GM13976 (cell line): ENCODE results near the gene PROB1.

Source experiments
- DNase-seq: peaks from one replicate; pipeline ENCODE4 v3.0.0; 2012; ENCODE audit warnings: low spot score
- in situ Hi-C: fragments of 300-500 bp; cut with MboI; formaldehyde crosslinking; loops from one replicate; pipeline ENCODE4 v1.12.0; 2022; ENCODE audit warnings: low sequenced_read_pairs, mixed read lengths, inconsistent platforms; ENCODE audit not compliant: unreplicated experiment
- TF ChIP-seq, protein P1 (sequence below): IDR thresholded peaks from 2 replicates; pipeline ENCODE4 v1.5.1; 2012; ENCODE audit warnings: borderline replicate concordance, mild to moderate bottlenecking; ENCODE audit not compliant: insufficient read depth; ENCODE audit errors: extremely low read depth, missing control alignments, control extremely low read depth

The PROB1 gene

DNA sequence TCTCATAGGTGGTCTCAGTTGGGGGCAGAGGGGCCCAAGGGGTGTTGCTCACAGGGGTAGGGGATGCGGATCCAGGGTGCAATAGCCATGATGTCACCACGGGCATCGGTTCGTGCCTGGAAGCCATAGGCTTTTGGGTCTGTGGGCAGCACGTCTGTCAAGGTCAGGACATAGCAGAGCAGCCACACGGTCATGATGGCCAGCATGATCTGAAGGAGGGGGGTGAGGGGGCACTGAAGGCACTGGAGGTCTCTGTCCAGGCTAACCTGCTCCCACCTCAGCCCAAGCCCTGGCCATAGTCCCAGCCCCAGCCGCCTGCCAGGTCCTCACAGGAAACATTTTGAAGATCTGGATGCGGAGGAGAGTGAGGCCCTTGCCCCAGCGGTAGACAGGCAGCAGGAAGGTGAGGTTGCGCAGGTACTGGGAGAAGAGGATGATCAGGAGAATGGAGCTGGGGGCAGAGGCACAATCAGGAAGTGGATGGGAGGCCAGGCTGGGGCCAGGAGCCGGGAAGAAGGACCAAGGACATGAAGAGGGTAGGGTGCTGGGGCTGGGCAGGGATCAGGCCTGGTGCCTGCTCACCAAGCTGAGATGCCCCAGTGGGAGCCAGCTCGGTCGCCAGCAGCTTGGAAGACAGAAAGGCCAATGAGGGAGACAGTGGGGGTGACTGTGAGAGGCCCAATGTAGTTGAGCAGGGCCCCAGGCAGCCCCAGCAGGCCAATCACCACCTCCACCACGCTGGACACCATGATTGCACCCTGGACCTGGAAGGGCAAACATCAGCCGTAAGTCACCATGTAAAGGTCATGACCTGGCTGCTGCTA lies 15.1 kb downstream of the PROB1 start:
- DNase-seq: no peak
- in situ Hi-C loops: no loop called here
- TF ChIP-seq, protein P1, sequence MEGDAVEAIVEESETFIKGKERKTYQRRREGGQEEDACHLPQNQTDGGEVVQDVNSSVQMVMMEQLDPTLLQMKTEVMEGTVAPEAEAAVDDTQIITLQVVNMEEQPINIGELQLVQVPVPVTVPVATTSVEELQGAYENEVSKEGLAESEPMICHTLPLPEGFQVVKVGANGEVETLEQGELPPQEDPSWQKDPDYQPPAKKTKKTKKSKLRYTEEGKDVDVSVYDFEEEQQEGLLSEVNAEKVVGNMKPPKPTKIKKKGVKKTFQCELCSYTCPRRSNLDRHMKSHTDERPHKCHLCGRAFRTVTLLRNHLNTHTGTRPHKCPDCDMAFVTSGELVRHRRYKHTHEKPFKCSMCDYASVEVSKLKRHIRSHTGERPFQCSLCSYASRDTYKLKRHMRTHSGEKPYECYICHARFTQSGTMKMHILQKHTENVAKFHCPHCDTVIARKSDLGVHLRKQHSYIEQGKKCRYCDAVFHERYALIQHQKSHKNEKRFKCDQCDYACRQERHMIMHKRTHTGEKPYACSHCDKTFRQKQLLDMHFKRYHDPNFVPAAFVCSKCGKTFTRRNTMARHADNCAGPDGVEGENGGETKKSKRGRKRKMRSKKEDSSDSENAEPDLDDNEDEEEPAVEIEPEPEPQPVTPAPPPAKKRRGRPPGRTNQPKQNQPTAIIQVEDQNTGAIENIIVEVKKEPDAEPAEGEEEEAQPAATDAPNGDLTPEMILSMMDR: no peak

DNA sequence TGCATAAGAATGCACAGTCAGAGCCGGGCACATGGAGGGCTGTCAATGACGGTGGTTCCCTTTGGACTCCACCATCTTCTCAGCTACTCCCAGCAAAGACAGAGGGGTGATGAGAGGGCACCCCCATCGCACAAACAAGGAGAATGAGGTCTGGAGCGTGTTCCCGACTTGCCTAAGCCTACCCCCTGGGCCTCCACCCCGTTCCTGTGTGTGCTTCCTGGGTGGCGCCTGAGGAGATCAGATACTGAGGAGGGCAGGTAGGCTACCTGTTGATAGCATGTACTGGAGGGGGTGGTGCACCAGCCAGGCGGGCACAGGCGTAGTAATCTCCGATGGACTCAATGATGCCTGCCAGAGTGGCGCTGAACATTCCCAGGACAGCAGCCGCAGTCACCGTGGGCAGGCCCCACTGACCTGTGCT lies 16.0 kb downstream of the PROB1 start:
- no peak for DNase-seq
- in situ Hi-C loops: no loop called here
- TF ChIP-seq, protein P1: no peak

DNA sequence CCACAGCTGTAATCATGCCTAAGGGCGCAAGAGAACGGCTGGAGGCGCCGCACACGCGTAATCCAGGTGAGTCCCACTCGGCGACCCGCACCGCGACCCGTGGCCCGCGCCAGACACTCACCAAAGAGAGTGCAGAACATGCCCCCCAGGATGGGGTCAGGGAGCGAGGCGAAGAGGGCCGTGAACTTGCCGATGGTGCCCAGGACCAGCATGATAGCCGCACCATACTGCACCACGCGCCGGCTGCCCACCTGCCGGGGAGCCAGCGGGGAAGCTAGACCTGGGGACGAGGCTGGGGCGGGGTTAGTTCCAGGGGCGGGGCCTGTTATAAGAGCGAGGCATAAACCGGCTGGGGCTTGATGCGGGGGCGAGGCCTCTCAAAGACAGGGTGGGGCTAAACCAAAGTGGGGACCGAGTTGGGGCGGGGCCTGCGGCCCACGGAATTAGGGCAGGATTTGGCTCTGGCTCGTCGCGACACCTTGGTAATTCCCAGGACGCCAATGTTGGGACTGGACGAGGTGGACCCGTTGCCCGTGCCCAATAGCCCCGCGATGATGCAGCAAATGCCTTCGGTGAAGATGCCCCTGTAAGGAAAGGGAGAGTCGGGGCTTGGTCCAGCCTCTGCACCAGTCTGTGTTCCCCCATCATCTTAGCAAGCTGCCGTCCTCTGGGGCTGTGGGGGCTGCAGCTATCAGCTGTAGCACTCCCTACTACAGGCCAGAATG lies 16.6 kb downstream of the PROB1 start:
- TF ChIP-seq, protein P1: no peak
- DNase-seq: no peak
- in situ Hi-C loops: no loop called here

DNA sequence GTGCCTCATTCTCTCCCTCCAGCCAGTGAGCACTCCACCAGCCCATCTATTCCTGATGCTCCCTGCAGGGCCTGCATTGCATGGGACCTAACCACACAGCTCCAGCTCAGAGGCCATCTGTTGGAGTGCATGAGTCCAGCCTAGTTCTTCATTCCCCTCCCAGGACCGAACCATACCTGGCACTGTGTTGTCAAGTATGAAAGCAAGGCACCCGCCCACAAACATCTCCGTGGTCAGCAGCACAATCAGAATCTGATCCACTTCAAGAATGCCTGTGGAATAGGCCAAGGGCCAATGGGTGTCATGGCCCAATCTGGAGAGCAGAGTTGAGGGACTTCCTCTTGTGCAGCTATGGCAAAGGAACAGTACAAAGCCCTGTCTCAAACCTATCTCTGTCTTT lies 17.7 kb downstream of the PROB1 start:
- in situ Hi-C loops: no loop called here
- TF ChIP-seq, protein P1: no peak
- DNase-seq: no peak

DNA sequence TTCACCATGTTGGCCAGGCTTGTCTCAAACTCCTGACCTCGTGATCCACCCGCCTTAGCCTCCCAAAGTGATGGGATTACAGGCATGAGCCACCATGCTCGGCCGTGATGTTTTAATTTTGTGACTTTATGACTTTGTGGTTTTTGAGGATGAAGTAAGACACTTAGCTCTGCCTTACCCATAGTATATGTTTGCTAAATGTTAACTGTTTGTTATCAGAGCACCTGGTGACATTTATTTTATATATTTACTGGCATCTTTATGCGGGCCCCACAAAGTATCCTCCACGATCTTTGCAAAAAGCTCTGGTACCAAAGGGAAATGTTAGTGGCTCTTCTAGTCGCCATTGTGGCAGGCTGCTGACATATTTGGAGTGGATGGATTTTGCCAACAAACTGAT lies 18.5 kb downstream of the PROB1 start:
- DNase-seq: no peak
- TF ChIP-seq, protein P1: no peak
- in situ Hi-C loops: no loop called here

DNA sequence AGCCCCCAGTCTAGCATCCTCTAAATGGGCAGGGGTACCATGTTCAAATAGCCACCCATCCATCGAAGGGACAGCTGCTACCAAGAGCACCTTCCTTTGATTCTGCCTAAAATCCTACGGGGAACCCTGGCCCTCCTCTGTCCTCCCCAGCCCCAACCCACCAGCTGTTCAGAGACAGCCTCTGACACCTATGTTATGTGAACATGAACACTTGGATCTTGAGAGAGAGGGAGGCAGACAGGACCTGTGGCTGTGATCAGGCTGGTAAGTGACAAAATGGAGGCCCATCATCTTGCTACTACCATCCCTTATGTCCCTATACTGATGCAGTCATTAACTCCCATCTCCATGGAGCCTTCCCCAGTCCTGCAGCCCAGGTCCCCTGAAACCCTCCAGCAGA lies 20.0 kb downstream of the PROB1 start:
- in situ Hi-C loops: no loop called here
- TF ChIP-seq, protein P1: no peak
- no peak for DNase-seq
